AG10803 (cell line): ENCODE measurements around the gene PARP2.
"Not testable (repeated sequence)": the region's sequence is repeated elsewhere in the genome, so short reads cannot be mapped to it uniquely, and the experiment has no call there.

ENCODE experiments used
- DNase-seq: peaks from one replicate; pipeline ENCODE4 v3.0.0; 2010; ENCODE audit warnings: low read depth
- H3K4me3 ChIP-seq: 2 replicates; pipeline ENCODE4 v1.5.1; 2011; ENCODE audit warnings: mild to moderate bottlenecking, low read length, control low read depth
- CTCF ChIP-seq: conservative IDR thresholded peaks from 2 replicates; pipeline ENCODE4 v1.5.1; 2011; ENCODE audit warnings: mild to moderate bottlenecking, low read length, control low read depth, inconsistent platforms

PARP2 gene

GRCh38 chr14:20332788-20333493, 10.5 kb upstream of the PARP2 start, which contains the start of gene CCNB1IP1:
TSS of gene CCNB1IP1 (minus strand) at chr14:20333279. CDS start at chr14:20316523, 16,756 bp downstream.
- peak within 1 kb of the TSS; percentile 70 for H3K4me3 ChIP-seq
- peak; percentile 85 for DNase-seq
- no peak for TF ChIP-seq CTCF

GRCh38 chr14:20333494-20333841, 10.0 kb upstream of the PARP2 start:
- peak overlapping the region; percentile 70 for H3K4me3 ChIP-seq
- TF ChIP-seq CTCF = no peak
- DNase-seq = no peak

GRCh38 chr14:20334017-20334416, 9.4 kb upstream of the PARP2 start:
- no peak for DNase-seq
- TF ChIP-seq CTCF = no peak
- no peak overlapping the region for H3K4me3 ChIP-seq

GRCh38 chr14:20341032-20341431, 2.4 kb upstream of the PARP2 start:
- H3K4me3 ChIP-seq, DNase-seq: not testable (repeated sequence)

- no peak for DNase-seq
- H3K4me3 ChIP-seq = no peak overlapping the region; the same call in 1 of the 2 replicates
- TF ChIP-seq CTCF = no peak
Observed at GRCh38 chr14:20341646-20342045, 1.8 kb upstream of the PARP2 start.

GRCh38 chr14:20343862-20344220, 406 bp downstream of the PARP2 start:
- peak overlapping the region; percentile 96 for H3K4me3 ChIP-seq
- DNase-seq = peak; percentile 13
- TF ChIP-seq CTCF = no peak

- DNase-seq = no peak
- H3K4me3 ChIP-seq = no peak overlapping the region
- no peak for TF ChIP-seq CTCF
Observed at GRCh38 chr14:20345366-20345765, 1.9 kb downstream of the PARP2 start.
